Measurements from ENCODE around the gene XPO1.
"Not testable (repeated sequence)": the region's sequence is repeated elsewhere in the genome, so short reads cannot be mapped to it uniquely, and the experiment has no call there.

Gene XPO1

GRCh38 chr2:61456746-61457420 is 81.3 kb downstream of the XPO1 start:
- CTCF ChIA-PET: interaction anchor here (0.6 to 0.9 kb wide), 2 partner anchors 73 to 77 kb away, joined by 3 to 6 read pairs; no protein-coding TSS in a partner anchor
- POLR2A ChIA-PET (ENCODE audit: low non-redundant PET): no interaction called here

GRCh38 chr2:61456070-61456745 is 81.9 kb downstream of the XPO1 start:
- ChIA-PET POLR2A (ENCODE audit: low non-redundant PET) (no interaction called here), CTCF (interaction anchor here (0.6 kb wide), 1 partner anchor 72 kb away, joined by 6 read pairs; no protein-coding TSS in a partner anchor)
- no peak for DNase-seq (ENCODE audit: low spot score)
- H3K27ac ChIP-seq: no peak overlapping the region
- no peak for TF ChIP-seq CTCF (conservative IDR thresholded peaks at IDR 0.05; ENCODE audit: low read depth)

More at GRCh38 chr2:61456746-61457420, 81.3 kb downstream of the XPO1 start:
- no peak overlapping the region for H3K27ac ChIP-seq
- TF ChIP-seq CTCF (conservative IDR thresholded peaks at IDR 0.05; ENCODE audit: low read depth): no peak
- DNase-seq (ENCODE audit: low spot score): no peak

GRCh38 chr2:61454972-61455371 is 83.2 kb downstream of the XPO1 start:
- DNase-seq (ENCODE audit: low spot score); H3K27ac ChIP-seq; POLR2A ChIA-PET (ENCODE audit: low non-redundant PET); CTCF ChIA-PET: not testable (repeated sequence)

GRCh38 chr2:61454383-61454782 is 83.8 kb downstream of the XPO1 start:
- DNase-seq (ENCODE audit: low spot score): no peak
- POLR2A ChIA-PET (ENCODE audit: low non-redundant PET): no interaction called here
- TF ChIP-seq CTCF (conservative IDR thresholded peaks at IDR 0.05; ENCODE audit: low read depth): no peak
- no peak overlapping the region; the same call in 1 of the 2 replicates for H3K27ac ChIP-seq
- CTCF ChIA-PET: interaction anchor here (0.6 kb wide), 2 partner anchors 19 to 35 kb away, joined by 5 to 7 read pairs; no protein-coding TSS in a partner anchor

- no peak for TF ChIP-seq CTCF (conservative IDR thresholded peaks at IDR 0.05; ENCODE audit: low read depth)
- ChIA-PET CTCF (interaction anchor here (0.7 kb wide), 1 partner anchor 307 kb away, joined by 3 read pairs; no protein-coding TSS in a partner anchor), POLR2A (ENCODE audit: low non-redundant PET) (no interaction called here)
- H3K27ac ChIP-seq: no peak overlapping the region
- DNase-seq (ENCODE audit: low spot score): no peak
These were observed 85.8 kb downstream of the XPO1 start for GRCh38 chr2:61452392-61452791.

- ChIA-PET POLR2A (ENCODE audit: low non-redundant PET) (no interaction called here), CTCF (interaction anchor here (0.6 kb wide), 1 partner anchor 37 kb away, joined by 3 read pairs; no protein-coding TSS in a partner anchor)
- no peak for DNase-seq (ENCODE audit: low spot score)
- H3K27ac ChIP-seq: no peak overlapping the region
- no peak for TF ChIP-seq CTCF (conservative IDR thresholded peaks at IDR 0.05; ENCODE audit: low read depth)
These were observed 87.0 kb downstream of the XPO1 start for GRCh38 chr2:61451178-61451577.

- POLR2A ChIA-PET (ENCODE audit: low non-redundant PET): no interaction called here
- H3K27ac ChIP-seq: no peak overlapping the region; the same call in 1 of the 2 replicates
- no peak for TF ChIP-seq CTCF (conservative IDR thresholded peaks at IDR 0.05; ENCODE audit: low read depth)
- peak; percentile 13 for DNase-seq (ENCODE audit: low spot score)
- CTCF ChIA-PET: no interaction called here
These were observed 88.0 kb downstream of the XPO1 start for GRCh38 chr2:61450144-61450543.

Data from RWPE1 (cell line).